ENCODE data around the gene MAGI3. TPM values are rescaled to one million over a fixed set of nuclear protein-coding genes. Genes with fewer than 3 reads are reported as not detected.

The MAGI3 gene
- total and polyA plus RNA-seq, 7 donors = 11.4 to 22.5 (median 18.9) TPM

DNA sequence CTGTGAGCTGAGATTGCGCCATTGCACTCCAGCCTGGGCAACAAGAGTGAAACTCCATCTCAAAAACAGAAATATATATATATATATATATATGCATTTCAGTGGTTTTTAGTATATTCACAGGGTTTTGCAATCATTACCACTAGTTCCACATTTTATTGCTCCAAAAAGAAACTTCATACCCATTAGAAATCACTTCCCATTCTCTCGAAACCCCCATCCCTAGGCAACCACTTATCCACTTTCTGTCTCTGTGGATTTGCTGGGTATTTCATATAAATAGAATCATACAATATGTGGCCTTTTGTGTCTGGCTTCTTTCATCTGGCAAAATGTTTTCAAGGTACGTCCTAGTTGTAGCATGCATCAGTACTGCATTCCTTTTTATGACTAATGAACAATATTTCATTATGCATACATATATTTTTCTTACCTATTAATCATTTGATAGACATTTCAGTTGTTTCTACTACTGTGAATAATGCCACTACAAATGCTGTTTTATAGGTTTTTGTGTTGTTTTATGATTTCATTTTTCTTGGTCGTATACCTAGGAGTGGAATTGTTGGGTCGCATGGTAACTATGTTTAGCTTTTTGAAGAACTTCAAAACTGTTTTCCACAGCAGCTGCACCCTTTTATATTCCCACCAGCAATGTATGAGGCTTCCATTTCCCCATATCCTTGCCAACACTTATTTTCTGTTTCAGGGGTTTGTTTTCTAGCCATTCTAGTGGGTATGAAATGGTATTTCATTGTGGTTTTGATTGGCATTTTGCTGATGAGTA is 273.0 kb downstream of the MAGI3 start:
- intact Hi-C loops (cut with DNase I) = no loop called here
- no peak overlapping the region for H3K4me3 ChIP-seq
- TF ChIP-seq POLR2A (IDR thresholded peaks at IDR 0.05) (no peak), EP300 (IDR thresholded peaks at IDR 0.05) (no peak), POLR2AphosphoS5 (IDR thresholded peaks at IDR 0.05) (peak in 1 of 4 donors; percentile 16)
- TF ChIP-seq, protein P1, sequence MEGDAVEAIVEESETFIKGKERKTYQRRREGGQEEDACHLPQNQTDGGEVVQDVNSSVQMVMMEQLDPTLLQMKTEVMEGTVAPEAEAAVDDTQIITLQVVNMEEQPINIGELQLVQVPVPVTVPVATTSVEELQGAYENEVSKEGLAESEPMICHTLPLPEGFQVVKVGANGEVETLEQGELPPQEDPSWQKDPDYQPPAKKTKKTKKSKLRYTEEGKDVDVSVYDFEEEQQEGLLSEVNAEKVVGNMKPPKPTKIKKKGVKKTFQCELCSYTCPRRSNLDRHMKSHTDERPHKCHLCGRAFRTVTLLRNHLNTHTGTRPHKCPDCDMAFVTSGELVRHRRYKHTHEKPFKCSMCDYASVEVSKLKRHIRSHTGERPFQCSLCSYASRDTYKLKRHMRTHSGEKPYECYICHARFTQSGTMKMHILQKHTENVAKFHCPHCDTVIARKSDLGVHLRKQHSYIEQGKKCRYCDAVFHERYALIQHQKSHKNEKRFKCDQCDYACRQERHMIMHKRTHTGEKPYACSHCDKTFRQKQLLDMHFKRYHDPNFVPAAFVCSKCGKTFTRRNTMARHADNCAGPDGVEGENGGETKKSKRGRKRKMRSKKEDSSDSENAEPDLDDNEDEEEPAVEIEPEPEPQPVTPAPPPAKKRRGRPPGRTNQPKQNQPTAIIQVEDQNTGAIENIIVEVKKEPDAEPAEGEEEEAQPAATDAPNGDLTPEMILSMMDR (IDR thresholded peaks at IDR 0.05) = no peak
- no peak for DNase-seq
- H3K4me1 ChIP-seq = peaks cover 0 to 60% (median 21%) of the 10 kb centered on the region in 4 donors
- H3K9me3 ChIP-seq = no peaks in the 10 kb centered on the region
- no peaks in the 10 kb centered on the region for H3K36me3 ChIP-seq
- H3K27me3 ChIP-seq = no peaks in the 10 kb centered on the region
- peak overlapping the region in 3 of 4 donors; percentile 17 to 38 (median 22) for H3K27ac ChIP-seq
- 81% methylated on average over 5 of the region's 5 CpGs for WGBS, 2 donors

DNA sequence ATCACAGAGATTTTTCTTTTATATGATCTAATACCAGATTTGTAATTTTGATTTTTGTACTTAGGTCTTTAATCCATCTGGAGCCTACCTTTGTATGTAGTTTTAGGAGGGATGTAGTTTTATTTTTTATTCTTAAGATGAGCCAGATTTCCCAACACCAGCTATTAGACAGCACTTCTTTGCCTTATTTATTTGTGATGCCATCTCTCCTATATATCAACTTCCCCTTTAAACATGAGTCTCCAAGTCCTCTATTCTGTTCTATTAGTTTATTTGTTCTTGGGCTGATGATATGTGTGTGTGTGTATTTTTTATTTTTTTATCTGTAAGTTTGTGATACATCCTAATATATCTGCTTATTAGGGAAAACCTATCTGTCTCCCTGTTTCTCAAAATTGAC is 274.8 kb downstream of the MAGI3 start:
- Histone ChIP-seq H3K9me3 (no peaks in the 10 kb centered on the region), H3K27me3 (no peaks in the 10 kb centered on the region), H3K27ac (no peak overlapping the region), H3K4me3 (no peak overlapping the region), H3K4me1 (peaks cover 0 to 43% (median 17%) of the 10 kb centered on the region in 4 donors), H3K36me3 (no peaks in the 10 kb centered on the region)
- intact Hi-C loops (cut with DNase I) = no loop called here
- no peak for DNase-seq
- TF ChIP-seq EP300 (IDR thresholded peaks at IDR 0.05) (no peak), POLR2A (IDR thresholded peaks at IDR 0.05) (no peak), POLR2AphosphoS5 (IDR thresholded peaks at IDR 0.05) (no peak)
- TF ChIP-seq, protein P1 (IDR thresholded peaks at IDR 0.05) = no peak

DNA sequence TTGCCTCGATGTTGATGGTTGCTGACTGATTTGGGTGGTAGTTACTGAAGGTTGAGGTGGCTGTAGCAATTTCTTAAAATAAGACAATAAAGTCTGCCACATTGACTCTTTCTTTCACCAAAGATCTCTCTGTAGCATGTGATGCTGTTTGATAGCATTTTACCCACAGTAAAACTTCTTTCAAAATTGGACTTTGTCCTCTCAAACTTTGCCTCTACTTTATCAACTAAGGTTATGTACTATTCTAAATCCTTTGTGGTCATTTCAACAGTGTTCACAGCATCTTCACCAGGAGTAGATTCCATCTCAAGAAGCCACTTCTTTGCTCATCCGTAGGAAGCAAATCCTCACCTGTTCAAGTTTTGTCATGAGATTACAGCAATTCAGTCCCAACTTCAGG is 275.8 kb downstream of the MAGI3 start:
- intact Hi-C loops (cut with DNase I) = no loop called here
- Histone ChIP-seq H3K27ac (no peak overlapping the region), H3K27me3 (no peaks in the 10 kb centered on the region), H3K4me1 (peaks cover 0 to 32% (median 17%) of the 10 kb centered on the region in 4 donors), H3K4me3 (no peak overlapping the region), H3K36me3 (no peaks in the 10 kb centered on the region), H3K9me3 (no peaks in the 10 kb centered on the region)
- no peak for TF ChIP-seq POLR2A (IDR thresholded peaks at IDR 0.05)
- TF ChIP-seq EP300 (IDR thresholded peaks at IDR 0.05) = no peak
- TF ChIP-seq, protein P1 (IDR thresholded peaks at IDR 0.05) = no peak
- WGBS, 2 donors = 87 to 96% methylated on average over 2 of the region's 2 CpGs
- DNase-seq = no peak

DNA sequence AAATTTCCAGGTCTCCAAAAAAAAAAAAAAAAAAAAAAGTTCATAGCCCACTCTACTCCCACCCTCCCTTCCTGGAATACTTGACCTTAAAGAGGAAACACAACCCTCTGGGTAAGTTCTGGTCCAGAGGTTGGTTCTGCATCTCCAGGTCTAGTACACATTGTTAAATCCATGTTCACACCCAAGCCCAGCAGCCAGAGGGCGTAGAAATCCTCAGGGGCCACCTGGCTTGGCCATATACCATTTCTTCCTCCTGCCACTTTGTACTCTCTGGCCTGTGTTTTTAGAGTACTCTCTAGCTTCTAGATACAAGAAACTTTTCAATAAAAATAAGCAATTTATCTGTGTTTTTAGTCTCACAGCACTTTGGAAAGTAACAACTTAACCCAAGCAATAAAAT is 279.7 kb downstream of the MAGI3 start:
- intact Hi-C loops (cut with DNase I) = no loop called here
- TF ChIP-seq, protein P1 (IDR thresholded peaks at IDR 0.05) = no peak
- no peak for TF ChIP-seq POLR2A (IDR thresholded peaks at IDR 0.05)
- TF ChIP-seq EP300 (IDR thresholded peaks at IDR 0.05) = no peak
- TF ChIP-seq POLR2AphosphoS5 (IDR thresholded peaks at IDR 0.05) = no peak
- Histone ChIP-seq H3K4me3 (no peak overlapping the region), H3K36me3 (peaks cover 0 to 14% (median 4%) of the 10 kb centered on the region in 4 donors), H3K27me3 (no peaks in the 10 kb centered on the region), H3K9me3 (no peaks in the 10 kb centered on the region), H3K27ac (no peak overlapping the region), H3K4me1 (no peaks in the 10 kb centered on the region)
- no peak for DNase-seq
- 70 to 83% methylated on average over 1 of the region's 1 CpG for WGBS, 2 donors
